GM19467 (cell line): ENCODE measurements around the gene TAS1R1.
A peak's percentile ranks its signal among the peaks of the same experiment; 100 is the strongest.

ENCODE experiments used
- ATAC-seq: cut with Tn5 transposase; IDR thresholded peaks from one replicate; pipeline ENCODE4 v1.9.1; 2021; ENCODE audit warnings: mild to moderate bottlenecking, moderate library complexity; ENCODE audit not compliant: unreplicated experiment

TAS1R1 gene

GRCh38 chr1:6602669-6603237 is 47.6 kb downstream of the TAS1R1 start, which contains the start of gene KLHL21:
Gene KLHL21 (minus strand): TSS chr1:6602869. CDS start chr1:6602817, 52 bp downstream.
- ATAC-seq = peak; percentile 45

GRCh38 chr1:6603238-6603914 is 48.3 kb downstream of the TAS1R1 start:
- peak; percentile 21 for ATAC-seq

- ATAC-seq = no peak
These were observed 48.9 kb downstream of the TAS1R1 start for GRCh38 chr1:6603915-6604558.

- no peak for ATAC-seq
These were observed 57.7 kb downstream of the TAS1R1 start for GRCh38 chr1:6612641-6613360.

GRCh38 chr1:6613361-6614018 is 58.4 kb downstream of the TAS1R1 start, which contains the start of gene PHF13:
Gene PHF13 (plus strand): TSS chr1:6613731. CDS start chr1:6614067, 336 bp downstream.
- peak; percentile 90 for ATAC-seq

GRCh38 chr1:6614019-6614928 is 59.2 kb downstream of the TAS1R1 start:
- no peak for ATAC-seq

- no peak for ATAC-seq
These were observed 60.0 kb downstream of the TAS1R1 start for GRCh38 chr1:6614929-6615785.

GRCh38 chr1:6619045-6619444 is 63.9 kb downstream of the TAS1R1 start:
- ATAC-seq = no peak

GRCh38 chr1:6621429-6622391 is 66.6 kb downstream of the TAS1R1 start:
- no peak for ATAC-seq

GRCh38 chr1:6622396-6623152 is 67.5 kb downstream of the TAS1R1 start:
- ATAC-seq = no peak

- no peak for ATAC-seq
These were observed 68.3 kb downstream of the TAS1R1 start for GRCh38 chr1:6623269-6623965.

- peak; percentile 72 for ATAC-seq
These were observed 69.8 kb downstream of the TAS1R1 start, which contains the start of gene THAP3 for GRCh38 chr1:6624710-6625583. Gene THAP3 (plus strand): TSS chr1:6624868. CDS start chr1:6625219, 351 bp downstream.

GRCh38 chr1:6625584-6626149 is 70.6 kb downstream of the TAS1R1 start:
- no peak for ATAC-seq

GRCh38 chr1:6627031-6627430 is 71.9 kb downstream of the TAS1R1 start:
- no peak for ATAC-seq
